HG03060 (cell line): ENCODE results near the gene SUMF2.
A peak's percentile ranks its signal among the peaks of the same experiment; 100 is the strongest.
"Not testable (repeated sequence)": the region's sequence is repeated elsewhere in the genome, so short reads cannot be mapped to it uniquely, and the experiment has no call there.

Source experiments
- ATAC-seq: cut with Tn5 transposase; IDR thresholded peaks from one replicate; pipeline ENCODE4 v1.9.1; 2021; ENCODE audit warnings: low read depth, moderate number of reproducible peaks; ENCODE audit not compliant: unreplicated experiment

The SUMF2 gene

GRCh38 chr7:56063882-56064625 is at the start of gene SUMF2:
TSS of gene SUMF2 (plus strand) at chr7:56064286. CDS start at chr7:56064312, 26 bp downstream.
- peak; percentile 78 for ATAC-seq

GRCh38 chr7:56017015-56017414 is 47.1 kb upstream of the SUMF2 start:
- ATAC-seq = not testable (repeated sequence)

GRCh38 chr7:56019501-56019900 is 44.6 kb upstream of the SUMF2 start:
- no peak for ATAC-seq

GRCh38 chr7:56023500-56023899 is 40.6 kb upstream of the SUMF2 start:
- ATAC-seq = no peak

- ATAC-seq = no peak
Measured at GRCh38 chr7:56026538-56026937, 37.5 kb upstream of the SUMF2 start.

- no peak for ATAC-seq
Measured at GRCh38 chr7:56028942-56029630, 35.0 kb upstream of the SUMF2 start.

- no peak for ATAC-seq
Measured at GRCh38 chr7:56030340-56030739, 33.7 kb upstream of the SUMF2 start.

GRCh38 chr7:56031556-56031955 is 32.5 kb upstream of the SUMF2 start:
- not testable (repeated sequence) for ATAC-seq

GRCh38 chr7:56032578-56032977 is 31.5 kb upstream of the SUMF2 start:
- not testable (repeated sequence) for ATAC-seq

DNA sequence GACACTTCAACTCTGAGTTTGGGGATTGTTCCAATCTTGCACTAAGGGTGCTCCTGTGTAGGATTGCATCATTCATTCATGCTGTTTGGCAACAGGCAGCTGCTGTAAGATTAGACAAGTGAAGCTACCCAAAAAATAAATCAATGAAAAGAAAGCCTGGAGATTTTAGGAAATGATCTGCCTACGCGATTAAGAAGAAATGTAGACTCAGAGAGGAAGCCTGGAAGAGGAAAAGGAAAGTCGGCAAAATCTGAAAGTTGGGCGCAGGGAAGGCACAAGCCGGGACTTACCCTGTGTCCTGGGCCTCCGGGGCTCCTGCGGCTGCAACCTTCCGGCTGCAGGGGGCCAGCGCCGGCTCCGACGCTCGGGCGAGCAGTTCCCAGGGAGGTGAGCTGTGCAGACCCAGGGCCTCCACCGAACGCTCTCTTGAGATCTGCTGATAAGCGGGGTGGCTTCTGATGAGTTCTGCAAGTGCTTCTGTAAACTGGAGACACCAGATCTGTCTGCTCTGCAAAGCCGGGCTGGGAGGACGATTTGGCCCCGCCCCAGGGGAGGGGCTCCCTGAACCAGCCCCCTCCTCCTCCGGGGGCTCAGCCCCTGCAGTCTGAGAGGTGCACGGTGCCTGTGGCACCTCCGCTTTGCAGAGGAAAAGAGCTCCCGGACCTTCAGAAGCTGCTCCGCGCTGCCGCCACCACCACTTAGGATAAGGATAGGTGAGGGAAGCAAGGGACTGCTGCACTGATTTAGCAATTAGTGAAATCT is 30.2 kb upstream of the SUMF2 start:
- peak; percentile 86 for ATAC-seq

DNA sequence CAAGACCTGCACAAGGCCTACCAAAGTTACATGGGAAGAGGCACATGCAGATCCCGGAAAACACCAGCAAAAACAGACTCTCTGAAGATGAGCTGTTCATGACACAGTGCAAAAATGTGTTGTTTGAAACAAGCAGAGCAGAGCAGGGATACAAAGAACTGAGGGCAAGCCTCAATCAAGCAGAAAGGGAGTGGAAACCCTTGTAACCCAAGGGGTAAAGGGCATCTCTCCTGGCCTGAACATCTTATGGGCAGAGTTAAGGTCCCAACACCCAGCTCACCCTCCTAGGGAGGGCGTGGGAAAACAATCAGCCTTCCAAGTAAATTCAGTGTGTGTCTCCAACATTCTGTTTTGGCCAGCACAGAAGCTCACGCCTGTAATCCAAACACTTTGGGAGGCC is 23.4 kb upstream of the SUMF2 start:
- ATAC-seq = no peak

GRCh38 chr7:56045758-56046157 is 18.3 kb upstream of the SUMF2 start:
- ATAC-seq = not testable (repeated sequence)

DNA sequence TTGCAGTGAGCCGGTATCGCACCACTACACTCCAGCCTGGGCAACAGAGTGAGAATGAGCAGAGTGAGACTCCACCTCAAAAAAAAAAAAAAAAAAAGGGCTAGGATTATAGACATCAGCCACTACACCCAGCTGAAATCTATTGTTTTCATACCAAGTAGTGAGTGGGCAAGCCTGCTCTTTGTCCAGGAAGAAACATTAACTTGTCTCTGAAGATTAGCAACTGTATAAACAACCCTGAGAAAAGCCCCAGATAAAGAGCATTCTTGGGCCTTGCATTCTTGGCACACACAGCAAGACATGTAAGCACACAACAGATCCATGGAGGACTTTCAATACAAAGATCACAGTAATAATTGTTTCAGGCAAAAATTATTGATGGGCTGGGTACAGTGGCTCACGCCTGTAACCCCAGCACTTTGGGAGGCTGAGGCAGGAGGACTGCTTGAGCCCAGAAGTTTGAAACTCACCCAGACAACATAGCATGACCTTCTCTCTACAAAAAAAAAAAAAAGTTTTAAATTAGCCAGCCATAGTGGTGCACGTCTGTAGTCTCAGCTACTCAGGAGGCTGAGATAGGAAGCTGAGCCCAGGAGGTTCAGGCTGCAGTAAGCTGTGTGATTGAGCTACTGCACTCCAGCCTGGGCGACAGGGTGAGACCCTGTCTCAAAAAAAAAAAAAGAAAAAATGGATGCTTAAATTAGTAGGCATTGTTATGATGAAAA is 17.2 kb upstream of the SUMF2 start:
- no peak for ATAC-seq

- ATAC-seq = not testable (repeated sequence)
Measured at GRCh38 chr7:56047446-56048116, 16.5 kb upstream of the SUMF2 start.

DNA sequence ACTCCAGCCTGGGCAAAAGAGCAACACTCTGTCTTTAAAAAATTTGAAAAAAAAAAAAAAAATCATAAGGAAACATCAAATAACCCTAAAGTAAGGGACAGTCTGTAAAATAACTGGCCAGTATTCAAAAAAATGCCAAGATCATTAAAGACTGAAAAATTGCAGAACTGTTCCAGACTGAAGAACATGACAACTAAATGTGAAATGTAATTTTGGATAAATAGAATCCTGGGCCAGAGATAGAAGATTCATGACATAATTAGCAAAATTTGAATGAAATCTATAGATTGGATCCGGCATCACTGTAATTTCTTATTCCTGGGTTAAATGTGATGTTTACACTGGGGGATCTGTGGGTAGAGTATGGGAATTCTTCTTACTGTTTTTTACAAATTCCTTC is 15.8 kb upstream of the SUMF2 start:
- ATAC-seq = no peak

DNA sequence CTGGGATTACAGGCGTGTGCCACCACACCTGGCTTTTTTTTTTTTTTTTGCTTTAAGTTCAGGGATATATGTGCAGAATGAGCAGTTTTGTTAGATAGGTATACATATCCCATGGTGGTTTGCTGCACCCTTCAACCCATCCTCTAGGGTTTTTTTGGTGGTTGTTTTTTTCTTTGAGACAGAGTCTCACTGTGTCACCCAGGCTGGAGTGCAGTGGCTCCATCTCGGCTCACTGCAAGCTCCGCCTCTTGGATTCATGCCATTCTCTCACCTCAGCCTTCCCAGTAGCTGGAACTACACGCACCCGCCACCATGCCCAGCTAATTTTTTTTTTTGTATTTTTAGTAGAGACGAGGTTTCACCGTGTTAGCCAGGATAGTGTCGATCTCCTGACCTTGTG is 15.3 kb upstream of the SUMF2 start:
- not testable (repeated sequence) for ATAC-seq

- no peak for ATAC-seq
Measured at GRCh38 chr7:56051053-56051338, 13.1 kb upstream of the SUMF2 start.

DNA sequence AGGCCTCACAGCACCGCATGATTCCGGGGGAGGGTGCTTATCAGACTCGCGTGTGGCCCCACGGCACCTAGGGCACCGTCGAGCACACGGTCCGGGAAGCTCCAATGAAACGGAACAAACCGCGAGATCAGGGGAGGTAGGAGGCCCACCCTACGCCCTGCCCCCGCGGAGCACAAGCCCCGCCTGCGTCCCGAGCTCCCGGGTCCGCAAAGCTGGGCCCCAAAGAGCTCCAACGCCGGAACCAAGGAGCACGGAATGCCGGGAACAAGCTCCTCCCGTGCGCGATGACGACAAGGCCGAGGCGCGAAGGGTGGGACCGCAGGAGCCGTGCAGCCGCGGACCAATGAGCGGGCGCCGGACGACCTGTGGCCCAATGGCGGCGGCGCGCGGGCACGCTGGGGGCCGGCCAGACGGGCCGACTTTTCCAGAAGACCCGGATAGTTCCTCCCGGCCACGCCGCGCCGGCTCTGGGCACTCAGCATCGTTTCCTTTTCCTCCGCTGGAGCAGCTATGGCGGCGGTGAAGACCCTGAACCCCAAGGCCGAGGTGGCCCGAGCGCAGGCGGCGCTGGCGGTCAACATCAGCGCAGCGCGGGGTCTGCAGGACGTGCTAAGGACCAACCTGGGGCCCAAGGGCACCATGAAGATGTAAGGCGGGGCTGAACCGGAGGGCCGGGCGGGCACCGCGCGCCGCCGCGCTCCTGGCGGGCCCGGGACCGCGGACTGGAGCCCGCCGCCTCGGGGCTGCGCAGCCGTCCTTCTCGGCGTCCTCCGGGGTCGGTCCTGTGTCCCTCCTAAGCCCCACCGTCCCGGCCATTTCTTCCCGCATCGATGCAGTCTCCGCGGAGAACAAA is 12.5 kb upstream of the SUMF2 start, which contains the start of the genes CCT6A and PSPH:
CCT6A (plus strand) TSS at position 427 of the 853 bp plus-strand sequence; CDS start at position 511, 84 bp downstream.
PSPH (minus strand) TSS at position 106 of the 853 bp plus-strand sequence. CDS start 30,232 bp downstream, outside the sequence.
- ATAC-seq = peak; percentile 89

DNA sequence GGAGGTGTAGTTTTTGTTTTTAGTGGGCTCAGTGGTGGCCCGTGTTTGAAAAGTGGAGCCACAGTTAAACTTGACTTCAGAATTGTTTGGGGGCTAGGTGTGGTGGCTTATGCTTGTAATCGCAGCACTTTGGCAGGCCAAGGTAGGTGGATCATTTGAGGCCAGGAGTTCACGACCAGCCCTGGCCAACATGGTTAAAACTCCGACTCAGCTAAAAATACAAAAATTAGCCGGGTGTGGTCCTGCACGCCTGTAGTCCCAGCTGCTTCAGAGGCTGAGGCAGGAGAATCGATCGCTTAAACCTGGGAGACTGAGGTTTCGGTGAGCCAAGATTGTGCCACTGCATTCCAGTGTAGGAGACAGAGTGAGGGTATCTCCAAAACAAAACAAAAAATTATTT is 10.7 kb upstream of the SUMF2 start:
- ATAC-seq = no peak
